Measurements from ENCODE around the gene RAVER1.

Gene RAVER1

GRCh38 chr19:10332158-10332964, 968 bp downstream of the RAVER1 start (continued):
- TF ChIP-seq ARNTL (CRISPR knock-in tag; IDR thresholded peaks at IDR 0.05; ENCODE audit: borderline replicate concordance, low read depth) (no peak), BACH2 (CRISPR knock-in tag; IDR thresholded peaks at IDR 0.05; ENCODE audit: borderline replicate concordance) (no peak), ZC3H10 (CRISPR knock-in tag; IDR thresholded peaks at IDR 0.05) (no peak), PPARA (CRISPR knock-in tag; IDR thresholded peaks at IDR 0.05; ENCODE audit: borderline replicate concordance) (no peak)

GRCh38 chr19:10329555-10329954, 3.8 kb downstream of the RAVER1 start:
- ATAC-seq, result no peak
- TF ChIP-seq ZNF70 (CRISPR knock-in tag; IDR thresholded peaks at IDR 0.05), result no peak
- no peak for TF ChIP-seq CSDC2 (CRISPR knock-in tag; IDR thresholded peaks at IDR 0.05)
- no peak for TF ChIP-seq PPARA (CRISPR knock-in tag; IDR thresholded peaks at IDR 0.05; ENCODE audit: borderline replicate concordance)
- TF ChIP-seq RARB (CRISPR knock-in tag; IDR thresholded peaks at IDR 0.05), result no peak
- TF ChIP-seq PATZ1 (CRISPR knock-in tag; IDR thresholded peaks at IDR 0.05; ENCODE audit: borderline replicate concordance), result no peak
- TF ChIP-seq ZNF565 (CRISPR knock-in tag; conservative IDR thresholded peaks at IDR 0.05; ENCODE audit: low read depth), result no peak

- ATAC-seq, result no peak
- no peak for TF ChIP-seq PPARA (CRISPR knock-in tag; IDR thresholded peaks at IDR 0.05; ENCODE audit: borderline replicate concordance)
- no peak for TF ChIP-seq SNAI2 (CRISPR knock-in tag; IDR thresholded peaks at IDR 0.05)
- TF ChIP-seq TCF4 (CRISPR knock-in tag; IDR thresholded peaks at IDR 0.05; ENCODE audit: borderline replicate concordance), result no peak
- TF ChIP-seq CSDC2 (CRISPR knock-in tag; IDR thresholded peaks at IDR 0.05), result no peak
- no peak for TF ChIP-seq ESRRG (CRISPR knock-in tag; IDR thresholded peaks at IDR 0.05)
- TF ChIP-seq GLIS3 (CRISPR knock-in tag; IDR thresholded peaks at IDR 0.05), result no peak
- TF ChIP-seq CREB5 (CRISPR knock-in tag; IDR thresholded peaks at IDR 0.05; ENCODE audit: low read depth), result no peak
- TF ChIP-seq ZC3H10 (CRISPR knock-in tag; IDR thresholded peaks at IDR 0.05), result no peak
- no peak for TF ChIP-seq ZNF70 (CRISPR knock-in tag; IDR thresholded peaks at IDR 0.05)
- no peak for TF ChIP-seq ZNF565 (CRISPR knock-in tag; conservative IDR thresholded peaks at IDR 0.05; ENCODE audit: low read depth)
Measured at GRCh38 chr19:10328558-10329429, 4.5 kb downstream of the RAVER1 start.

GRCh38 chr19:10327793-10328192, 5.5 kb downstream of the RAVER1 start:
- no peak for TF ChIP-seq ARNTL (CRISPR knock-in tag; IDR thresholded peaks at IDR 0.05; ENCODE audit: borderline replicate concordance, low read depth)
- TF ChIP-seq POU6F1 (CRISPR knock-in tag; IDR thresholded peaks at IDR 0.05; ENCODE audit: borderline replicate concordance, low read depth), result no peak
- TF ChIP-seq ZNF565 (CRISPR knock-in tag; conservative IDR thresholded peaks at IDR 0.05; ENCODE audit: low read depth), result no peak
- no peak for TF ChIP-seq GLIS3 (CRISPR knock-in tag; IDR thresholded peaks at IDR 0.05)
- no peak for TF ChIP-seq CREB5 (CRISPR knock-in tag; IDR thresholded peaks at IDR 0.05; ENCODE audit: low read depth)
- TF ChIP-seq TCF4 (CRISPR knock-in tag; IDR thresholded peaks at IDR 0.05; ENCODE audit: borderline replicate concordance), result no peak
- no peak for TF ChIP-seq TOX (CRISPR knock-in tag; IDR thresholded peaks at IDR 0.05; ENCODE audit: borderline replicate concordance)
- TF ChIP-seq CSDC2 (CRISPR knock-in tag; IDR thresholded peaks at IDR 0.05), result no peak
- TF ChIP-seq ISL1 (CRISPR knock-in tag; IDR thresholded peaks at IDR 0.05), result no peak
- no peak for TF ChIP-seq ZC3H10 (CRISPR knock-in tag; IDR thresholded peaks at IDR 0.05)
- no peak for TF ChIP-seq TSHZ2 (CRISPR knock-in tag; IDR thresholded peaks at IDR 0.05)
- TF ChIP-seq BACH2 (CRISPR knock-in tag; IDR thresholded peaks at IDR 0.05; ENCODE audit: borderline replicate concordance), result no peak
- no peak for TF ChIP-seq PPARA (CRISPR knock-in tag; IDR thresholded peaks at IDR 0.05; ENCODE audit: borderline replicate concordance)
- no peak for TF ChIP-seq ZNF8 (CRISPR knock-in tag; IDR thresholded peaks at IDR 0.05)
- no peak for TF ChIP-seq ESRRG (CRISPR knock-in tag; IDR thresholded peaks at IDR 0.05)
- no peak for ATAC-seq
